IMR-90 (cell line): Measurements from ENCODE around the gene LDHA. TPM values are rescaled to one million over a fixed set of nuclear protein-coding genes. Genes with fewer than 3 reads are reported as not detected.

Experiments
- ATAC-seq: fragments of 200-7000 bp; cut with Tn5 transposase; 2 replicates; pipeline ENCODE4 v1.9.1; 2020; ENCODE audit warnings: low read depth, mild to moderate bottlenecking, moderate library complexity
- BruUV-seq: library from RNA; stranded (reverse); fragments of 400-500 nt; replicated peaks from 2 replicates; lab custom pipeline; 2021; lab: Mats Ljungman, UMichigan
- CTCF ChIA-PET: fragments of 300-600 bp; formaldehyde crosslinking; extraction: SDS; loops from one replicate; lab custom pipeline; 2021; ENCODE audit warnings: antibody characterized with exemption; lab: Yijun Ruan, JAX
- POLR2A ChIA-PET: fragments of 300-600 bp; sonication (Branson Sonifier 250); formaldehyde crosslinking; loops from one replicate; lab custom pipeline; 2022; ENCODE audit warnings: antibody characterized with exemption; ENCODE audit not compliant: unreplicated experiment; lab: Charles Lee
- DNase-seq: peaks from one replicate; pipeline ENCODE4 v3.0.0; 2013
- H2AFZ ChIP-seq: replicated peaks from 2 replicates; pipeline ENCODE3; 2013; ENCODE audit warnings: low read length, mild to moderate bottlenecking; ENCODE audit not compliant: poor library complexity
- H2AK5ac ChIP-seq: 2 replicates; pipeline ENCODE4 v1.6.1; 2013; ENCODE audit warnings: low read depth, low read length, inconsistent platforms
- H2AK9ac ChIP-seq: replicated peaks from 2 replicates; pipeline ENCODE3; 2013; ENCODE audit warnings: mild to moderate bottlenecking, low read depth, low read length, moderate library complexity; ENCODE audit not compliant: poor library complexity
- H2BK120ac ChIP-seq: 2 replicates; pipeline ENCODE4 v1.6.1; 2013; ENCODE audit warnings: low read depth, low read length, inconsistent platforms
- H2BK15ac ChIP-seq: 3 replicates; pipeline ENCODE4 v1.6.1; 2013; ENCODE audit warnings: low read depth, low read length, inconsistent platforms
- H2BK20ac ChIP-seq: 2 replicates; pipeline ENCODE4 v1.6.1; 2013; ENCODE audit warnings: low read depth, mild to moderate bottlenecking, inconsistent platforms, low read length, moderate library complexity
- H2BK5ac ChIP-seq: 2 replicates; pipeline ENCODE4 v1.6.1; 2013; ENCODE audit warnings: mild to moderate bottlenecking, low read depth, low read length, inconsistent platforms; ENCODE audit not compliant: poor library complexity, severe bottlenecking
- H3K14ac ChIP-seq: replicated peaks from 2 replicates; pipeline ENCODE4 v1.6.1; 2013; ENCODE audit warnings: low read depth, low read length, inconsistent platforms
- H3K18ac ChIP-seq: 2 replicates; pipeline ENCODE4 v1.6.1; 2013; ENCODE audit warnings: low read depth, low read length, control low read depth
- H3K23ac ChIP-seq: 2 replicates; pipeline ENCODE4 v1.6.1; 2013; ENCODE audit warnings: low read depth, low read length, inconsistent platforms
- H3K27ac ChIP-seq: 2 replicates; pipeline ENCODE4 v1.5.1; 2013; ENCODE audit warnings: mild to moderate bottlenecking, control low read depth, low read length; ENCODE audit not compliant: insufficient read depth
- H3K27me3 ChIP-seq: 2 replicates; pipeline ENCODE4 v1.6.1; 2013; ENCODE audit warnings: low read length; ENCODE audit not compliant: control insufficient read depth, insufficient read depth
- H3K36me3 ChIP-seq: 2 replicates; pipeline ENCODE4 v1.6.1; 2013; ENCODE audit warnings: low read length, mixed read lengths; ENCODE audit not compliant: control insufficient read depth, insufficient read depth
- H3K4ac ChIP-seq: 2 replicates; pipeline ENCODE4 v1.6.1; 2013; ENCODE audit warnings: low read depth, low read length, inconsistent platforms
- H3K4me1 ChIP-seq: 2 replicates; pipeline ENCODE4 v1.6.1; 2013; ENCODE audit warnings: low read length, mixed read lengths; ENCODE audit not compliant: control insufficient read depth, insufficient read depth
- H3K4me2 ChIP-seq: 2 replicates; pipeline ENCODE4 v1.6.1; 2013; ENCODE audit warnings: low read depth, mild to moderate bottlenecking, control low read depth, low read length, moderate library complexity
- H3K4me3 ChIP-seq: 2 replicates; pipeline ENCODE4 v1.5.1; 2013; ENCODE audit warnings: low read depth, mild to moderate bottlenecking, control low read depth, low read length, moderate library complexity; ENCODE audit not compliant: insufficient read depth
- H3K56ac ChIP-seq: 2 replicates; pipeline ENCODE4 v1.6.1; 2013; ENCODE audit warnings: low read length, inconsistent platforms; ENCODE audit not compliant: insufficient read depth; ENCODE audit errors: extremely low read depth
- H3K79me1 ChIP-seq, 2 experiments: 2 replicates each; pipeline ENCODE4 v1.6.1; 2013; ENCODE audit warnings: low read length in 2 of 2, inconsistent platforms in 1 of 2, low read depth in 1 of 2
- H3K9ac ChIP-seq: 2 replicates; pipeline ENCODE4 v1.6.1; 2013; ENCODE audit warnings: low read depth, low read length, control low read depth
- H3K9me1 ChIP-seq: 2 replicates; pipeline ENCODE4 v1.6.1; 2013; ENCODE audit warnings: low read length, inconsistent platforms; ENCODE audit not compliant: insufficient read depth
- H3K9me3 ChIP-seq: 2 replicates; pipeline ENCODE4 v1.6.1; 2013; ENCODE audit warnings: low read length; ENCODE audit not compliant: control insufficient read depth, insufficient read depth
- H4K20me1 ChIP-seq: 2 replicates; pipeline ENCODE4 v1.6.1; 2013; ENCODE audit warnings: low read length, inconsistent platforms; ENCODE audit not compliant: insufficient read depth
- H4K5ac ChIP-seq: 2 replicates; pipeline ENCODE4 v1.6.1; 2013; ENCODE audit warnings: mild to moderate bottlenecking, low read depth, low read length, control low read depth
- H4K8ac ChIP-seq, 2 experiments: 2 replicates each; pipeline ENCODE4 v1.6.1; 2013; ENCODE audit warnings: low read depth in 2 of 2, low read length in 2 of 2, control low read depth in 1 of 2, inconsistent platforms in 1 of 2
- H4K91ac ChIP-seq: 2 replicates; pipeline ENCODE4 v1.6.1; 2013; ENCODE audit warnings: low read depth, low read length, inconsistent platforms; ENCODE audit not compliant: insufficient read depth
- FOS ChIP-seq: fragments of 150-350 bp; IDR thresholded peaks from 2 replicates; pipeline ENCODE4 v1.6.1; 2016; ENCODE audit warnings: low read depth, low read length
- RFX5 ChIP-seq: IDR thresholded peaks from 2 replicates; pipeline ENCODE4 v1.8.0; 2012; ENCODE audit warnings: low read depth, mild to moderate bottlenecking, low read length, moderate library complexity
- USF2 ChIP-seq: fragments of 150-350 bp; IDR thresholded peaks from 2 replicates; pipeline ENCODE4 v1.6.1; 2017; ENCODE audit warnings: mild to moderate bottlenecking, antibody characterized with exemption, low read length, low read depth
- WGBS, 2 experiments: methylation state at CpG; one replicate each; pipeline versions ENCODE4 v1.1.5 to v1.1.7; 2013; ENCODE audit warnings: missing lambda C conversion rate in 2 of 2; ENCODE audit not compliant: insufficient read length in 1 of 2; ENCODE audit errors: extremely low coverage in 2 of 2; 5-methylcytosine and 5-hydroxymethylcytosine counted together
- dilution Hi-C: fragments of 300-500 bp; cut with HindIII; formaldehyde crosslinking; loops from one replicate; pipeline ENCODE4 v1.14.3; 2018; ENCODE audit warnings: low sequenced_read_pairs; ENCODE audit not compliant: unreplicated experiment
- in situ Hi-C: fragments of 300-500 bp; cut with MboI; formaldehyde crosslinking; loops from 3 replicates; pipeline ENCODE4 v1.14.3; 2019; ENCODE audit warnings: low sequenced_read_pairs, inconsistent platforms, mixed read lengths
- intact Hi-C: fragments of 100-400 bp; cut with micrococcal nuclease; formaldehyde crosslinking; loops from 2 replicates; pipeline ENCODE4 v1.10.0; 2022
- polyA plus RNA-seq, 3 experiments: library from polyadenylated mRNA; depleted of rRNA; stranded (reverse); fragments of >200 nt; gene quantifications; 2 replicates each; pipeline ENCODE4 v1.2.3, GENCODE V29; 2012; ENCODE audit warnings: low replicate concordance in 1 of 3
- total RNA-seq: library from RNA; depleted of rRNA; stranded (reverse); fragments of >200 nt; gene quantifications from 2 replicates; pipeline ENCODE4 v1.2.3, GENCODE V29; 2012

Gene LDHA
- total and polyA plus RNA-seq, 2 of the 4 experiments (the other 2 are of a cell fraction), result 1,735 to 1,813 TPM

GRCh38 chr11:18368221-18368620 is 26.1 kb upstream of the LDHA start:
- dilution Hi-C loops (no loop called here), intact Hi-C loops (no loop called here), in situ Hi-C loops (no loop called here)
- Histone ChIP-seq H2AK9ac (no peak overlapping the region), H3K27me3 (no peaks in the 10 kb centered on the region), H3K14ac (no peak overlapping the region), H2BK15ac (no peak overlapping the region), H2BK5ac (peak overlapping the region; percentile 74), H2BK20ac (no peak overlapping the region), H3K23ac (no peak overlapping the region), H3K79me1 (peaks cover 3 to 6% of the 10 kb centered on the region in 2 experiments; a peak in 3 of 4 replicates), H4K8ac (no peak overlapping the region), H2AK5ac (no peak overlapping the region), H4K5ac (no peak overlapping the region; the same call in 1 of the 2 replicates), H3K9me3 (no peaks in the 10 kb centered on the region), H4K91ac (no peak overlapping the region), H3K27ac (no peak overlapping the region), H3K36me3 (peaks cover 22% of the 10 kb centered on the region), H3K18ac (no peak overlapping the region; the same call in 1 of the 2 replicates), H3K4me3 (no peak overlapping the region), H3K9ac (no peak overlapping the region), H3K4ac (no peak overlapping the region), H3K4me2 (peak overlapping the region; percentile 57; the same call in 1 of the 2 replicates), H4K20me1 (no peaks in the 10 kb centered on the region), H3K56ac (no peak overlapping the region), H3K4me1 (no peaks in the 10 kb centered on the region; the same call in 1 of the 2 replicates), H2BK120ac (no peak overlapping the region), H3K9me1 (0 out of 2 replicates have a peak, but pooled peaks cover 4% of the 10 kb centered on the region), H2AFZ (no peak overlapping the region)
- ChIA-PET CTCF (no interaction called here), POLR2A (no interaction called here)
- 0 out of 2 replicates have a peak, but pooled peaks have one; percentile 24 for TF ChIP-seq FOS
- no peak for TF ChIP-seq USF2
- no peak for TF ChIP-seq RFX5
- DNase-seq, result peak; percentile 69
- no CpG with 5 or more reads among the region's 2 CpGs for WGBS, 2 experiments
- ATAC-seq, result peak; percentile 79
- no TSS peak for BruUV-seq
